ENCODE results near the gene GPD2. TPM values are rescaled to one million over a fixed set of nuclear protein-coding genes. Genes with fewer than 3 reads are reported as not detected.

Gene GPD2
- total RNA-seq, 1 donor from 2014 or later = 41.9 TPM

GRCh38 chr2:156471762-156472161 lies 35.6 kb downstream of the GPD2 start:
- intact Hi-C loops (cut with DNase I) = no loop called here
- H3K27ac ChIP-seq = no peak overlapping the region
- peaks cover 32% of the 10 kb centered on the region for H3K4me1 ChIP-seq
- H3K9me3 ChIP-seq = no peaks in the 10 kb centered on the region
- no peaks in the 10 kb centered on the region for H3K27me3 ChIP-seq
- no peak for DNase-seq
- no peak overlapping the region for H3K4me3 ChIP-seq
- no peaks in the 10 kb centered on the region for H3K36me3 ChIP-seq
- ATAC-seq = no peak
- no peak for TF ChIP-seq CTCF (IDR thresholded peaks at IDR 0.05)

GRCh38 chr2:156472686-156473085 lies 36.5 kb downstream of the GPD2 start:
- H3K4me3 ChIP-seq = no peak overlapping the region
- no peaks in the 10 kb centered on the region for H3K9me3 ChIP-seq
- ATAC-seq = no peak
- H3K27me3 ChIP-seq = no peaks in the 10 kb centered on the region
- no peak for TF ChIP-seq CTCF (IDR thresholded peaks at IDR 0.05)
- intact Hi-C loops (cut with DNase I) = no loop called here
- no peaks in the 10 kb centered on the region for H3K36me3 ChIP-seq
- no peak overlapping the region for H3K27ac ChIP-seq
- peaks cover 26% of the 10 kb centered on the region for H3K4me1 ChIP-seq
- DNase-seq = no peak

- peaks cover 18% of the 10 kb centered on the region for H3K4me1 ChIP-seq
- H3K27ac ChIP-seq = no peak overlapping the region
- ATAC-seq (no peak), DNase-seq (no peak)
- no peaks in the 10 kb centered on the region for H3K9me3 ChIP-seq
- H3K4me3 ChIP-seq = no peak overlapping the region
- no peak for TF ChIP-seq CTCF (IDR thresholded peaks at IDR 0.05)
- H3K27me3 ChIP-seq = no peaks in the 10 kb centered on the region
- intact Hi-C loops (cut with DNase I) = no loop called here
- no peaks in the 10 kb centered on the region for H3K36me3 ChIP-seq
Measured at GRCh38 chr2:156473445-156473844, 37.3 kb downstream of the GPD2 start.

GRCh38 chr2:156474401-156474800 lies 38.2 kb downstream of the GPD2 start:
- TF ChIP-seq CTCF (IDR thresholded peaks at IDR 0.05) = no peak
- peaks cover 18% of the 10 kb centered on the region for H3K4me1 ChIP-seq
- H3K27me3 ChIP-seq = no peaks in the 10 kb centered on the region
- H3K4me3 ChIP-seq = no peak overlapping the region
- no peaks in the 10 kb centered on the region for H3K9me3 ChIP-seq
- DNase-seq = no peak
- no peaks in the 10 kb centered on the region for H3K36me3 ChIP-seq
- ATAC-seq = no peak
- intact Hi-C loops (cut with DNase I) = no loop called here
- no peak overlapping the region for H3K27ac ChIP-seq

- H3K9me3 ChIP-seq = no peaks in the 10 kb centered on the region
- TF ChIP-seq CTCF (IDR thresholded peaks at IDR 0.05) = no peak
- no peak overlapping the region for H3K27ac ChIP-seq
- no peaks in the 10 kb centered on the region for H3K36me3 ChIP-seq
- no peak for DNase-seq
- H3K27me3 ChIP-seq = no peaks in the 10 kb centered on the region
- peaks cover 12% of the 10 kb centered on the region for H3K4me1 ChIP-seq
- ATAC-seq = no peak
- no peak overlapping the region for H3K4me3 ChIP-seq
- intact Hi-C loops (cut with DNase I) = no loop called here
Measured at GRCh38 chr2:156476021-156476849, 40.1 kb downstream of the GPD2 start.

All from upper lobe of right lung (tissue), 1 donor.